WI38 (cell line): ENCODE results near the gene LRIT2.

ENCODE experiments used
- H3K4me3 ChIP-seq: 2 replicates; pipeline ENCODE4 v1.5.1; 2011; ENCODE audit warnings: low read depth, mild to moderate bottlenecking, control low read depth, low read length
- TF ChIP-seq, protein P1 (sequence below): IDR thresholded peaks from 2 replicates; pipeline ENCODE4 v1.5.1; 2012; ENCODE audit warnings: low read depth, mild to moderate bottlenecking, control low read depth, low read length

The LRIT2 gene

DNA sequence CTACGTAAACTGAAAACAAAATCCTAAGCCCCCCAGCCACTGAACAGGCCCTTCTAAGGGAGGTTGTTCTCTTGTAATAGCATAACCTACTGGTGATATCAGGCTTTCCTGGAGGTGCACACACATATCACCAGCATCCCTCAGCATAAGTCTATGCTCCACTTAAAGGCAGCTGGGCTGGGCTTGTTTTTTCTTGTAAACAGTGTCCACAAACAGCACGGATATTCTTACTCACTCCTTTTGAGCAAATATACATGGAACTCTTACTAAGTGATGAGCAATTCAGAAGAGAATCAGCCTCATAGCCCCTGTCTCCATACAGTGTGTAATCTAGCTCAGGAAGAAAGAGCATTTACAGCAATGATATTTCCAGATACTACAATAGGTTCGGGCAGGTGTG, 13.6 kb upstream of the LRIT2 start:
- TF ChIP-seq, protein P1, sequence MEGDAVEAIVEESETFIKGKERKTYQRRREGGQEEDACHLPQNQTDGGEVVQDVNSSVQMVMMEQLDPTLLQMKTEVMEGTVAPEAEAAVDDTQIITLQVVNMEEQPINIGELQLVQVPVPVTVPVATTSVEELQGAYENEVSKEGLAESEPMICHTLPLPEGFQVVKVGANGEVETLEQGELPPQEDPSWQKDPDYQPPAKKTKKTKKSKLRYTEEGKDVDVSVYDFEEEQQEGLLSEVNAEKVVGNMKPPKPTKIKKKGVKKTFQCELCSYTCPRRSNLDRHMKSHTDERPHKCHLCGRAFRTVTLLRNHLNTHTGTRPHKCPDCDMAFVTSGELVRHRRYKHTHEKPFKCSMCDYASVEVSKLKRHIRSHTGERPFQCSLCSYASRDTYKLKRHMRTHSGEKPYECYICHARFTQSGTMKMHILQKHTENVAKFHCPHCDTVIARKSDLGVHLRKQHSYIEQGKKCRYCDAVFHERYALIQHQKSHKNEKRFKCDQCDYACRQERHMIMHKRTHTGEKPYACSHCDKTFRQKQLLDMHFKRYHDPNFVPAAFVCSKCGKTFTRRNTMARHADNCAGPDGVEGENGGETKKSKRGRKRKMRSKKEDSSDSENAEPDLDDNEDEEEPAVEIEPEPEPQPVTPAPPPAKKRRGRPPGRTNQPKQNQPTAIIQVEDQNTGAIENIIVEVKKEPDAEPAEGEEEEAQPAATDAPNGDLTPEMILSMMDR, result no peak
- no peak overlapping the region for H3K4me3 ChIP-seq

DNA sequence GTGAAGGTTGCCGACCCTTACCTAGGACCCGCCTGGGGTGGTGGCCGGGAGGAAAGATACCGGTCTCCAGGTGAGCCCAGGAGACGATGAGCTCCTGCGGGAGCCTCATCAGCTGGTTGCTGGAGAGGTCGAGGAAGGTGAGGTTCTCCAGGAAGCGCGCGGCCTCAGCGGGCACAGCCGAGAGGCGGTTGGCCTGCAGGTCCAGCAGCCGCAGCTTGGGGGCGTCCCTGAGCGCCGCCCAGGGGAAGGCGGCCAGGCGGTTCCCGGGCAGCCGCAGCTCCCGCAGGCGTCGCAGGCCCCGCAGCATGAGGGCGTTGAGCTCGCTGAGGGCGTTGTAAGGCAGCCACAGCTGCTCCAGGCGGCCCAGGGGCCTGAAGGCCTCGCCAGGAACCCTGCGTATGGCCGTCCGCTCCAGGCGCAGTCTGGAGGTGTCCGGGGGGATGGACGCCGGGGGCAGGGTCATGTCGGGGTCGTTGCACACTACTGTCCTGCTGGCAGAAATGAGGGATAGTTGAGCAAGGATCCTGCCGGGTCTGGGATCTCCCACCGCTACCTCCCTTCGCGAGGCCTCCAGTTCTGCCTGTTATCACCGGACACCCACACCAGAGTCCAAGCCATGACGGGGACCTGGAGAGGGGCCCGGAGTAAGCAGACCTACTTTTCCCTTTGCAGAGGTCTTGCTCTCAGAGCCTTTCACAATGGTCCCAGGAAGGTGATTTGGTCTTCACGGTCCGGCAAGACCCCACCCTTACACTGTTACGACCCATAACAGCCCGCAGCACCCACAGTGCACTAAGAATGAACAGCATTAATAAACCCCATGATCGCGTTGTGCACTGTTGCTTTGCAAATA, 12.1 kb upstream of the LRIT2 start:
- TF ChIP-seq, protein P1, result no peak
- no peak overlapping the region for H3K4me3 ChIP-seq

DNA sequence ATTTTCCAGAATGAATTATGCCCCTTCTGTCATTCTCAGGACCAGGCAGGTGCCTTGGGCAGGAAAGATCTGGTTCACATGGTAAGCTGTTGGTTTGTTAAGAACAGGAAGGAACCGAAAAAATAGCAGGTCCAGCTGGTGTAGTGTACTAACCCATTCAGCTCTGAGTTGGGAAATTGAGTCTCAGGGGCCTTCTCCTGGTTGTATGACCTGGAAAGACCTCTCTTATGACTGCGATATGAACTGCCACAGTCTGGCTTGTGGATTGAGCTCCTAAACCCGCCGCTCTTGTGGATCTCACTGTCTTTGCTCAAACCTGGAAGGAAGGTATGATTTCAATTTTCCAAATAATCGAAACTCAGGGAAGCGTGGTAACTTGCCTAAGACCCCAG, 11.5 kb upstream of the LRIT2 start:
- no peak overlapping the region for H3K4me3 ChIP-seq
- TF ChIP-seq, protein P1, result no peak

DNA sequence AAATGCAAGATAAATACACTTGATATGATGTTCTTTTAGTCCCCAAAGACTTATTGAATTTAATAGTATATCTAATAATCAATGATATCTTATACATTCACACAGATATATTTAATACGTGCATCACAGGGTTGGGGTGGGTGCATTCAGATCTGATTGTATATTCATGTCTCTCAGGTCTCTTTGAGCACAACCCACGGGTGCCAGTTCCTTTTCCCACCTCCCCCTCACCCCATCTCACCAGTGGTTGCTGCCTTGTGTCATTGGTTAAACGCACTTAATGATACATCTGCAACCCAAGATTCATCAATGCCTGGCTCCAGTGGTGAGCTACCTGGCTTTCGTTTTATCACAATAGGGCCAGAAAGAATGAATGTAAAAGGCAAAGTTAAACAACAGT, 9.8 kb upstream of the LRIT2 start:
- H3K4me3 ChIP-seq, result no peak overlapping the region
- TF ChIP-seq, protein P1, result no peak

DNA sequence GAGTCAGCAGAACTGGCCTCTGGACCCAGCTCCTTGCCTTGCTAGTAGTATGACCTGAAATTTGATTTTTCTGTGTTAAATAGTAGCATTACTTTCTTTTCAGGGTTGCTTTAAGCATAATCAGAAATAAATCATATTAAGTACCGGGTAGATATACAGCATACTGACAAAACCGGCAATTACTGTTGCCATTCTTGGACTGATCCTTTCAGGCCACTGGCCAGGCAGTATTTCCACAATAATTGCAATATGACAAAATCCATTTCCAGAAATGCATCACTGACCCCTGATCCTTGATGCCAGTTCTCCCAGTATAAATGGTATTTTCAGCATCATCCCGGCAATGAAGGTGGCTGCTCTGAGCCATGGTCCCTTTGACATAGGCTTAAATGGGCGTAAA, 9.1 kb upstream of the LRIT2 start:
- TF ChIP-seq, protein P1, result no peak
- no peak overlapping the region for H3K4me3 ChIP-seq

DNA sequence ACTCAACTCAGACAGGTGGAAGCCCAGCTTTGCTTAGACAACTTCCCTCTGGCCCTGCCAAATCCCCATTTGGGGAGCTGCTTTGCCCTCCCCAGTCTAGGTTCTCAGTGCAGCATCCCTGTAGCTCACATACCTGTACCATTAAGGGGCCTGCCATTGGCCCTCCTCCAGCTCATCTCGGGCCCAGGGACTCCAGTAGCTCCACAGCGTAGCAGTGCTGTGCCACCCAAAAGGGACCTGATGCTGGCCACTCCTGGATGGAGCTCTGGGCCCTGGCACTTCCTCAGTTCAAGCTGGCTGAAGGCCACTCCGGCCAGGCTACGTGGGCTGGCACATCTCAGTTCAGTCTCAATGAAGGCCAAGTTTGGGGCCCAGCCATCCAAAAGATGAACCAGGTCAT, 8.6 kb upstream of the LRIT2 start:
- TF ChIP-seq, protein P1, result no peak
- no peak overlapping the region for H3K4me3 ChIP-seq

DNA sequence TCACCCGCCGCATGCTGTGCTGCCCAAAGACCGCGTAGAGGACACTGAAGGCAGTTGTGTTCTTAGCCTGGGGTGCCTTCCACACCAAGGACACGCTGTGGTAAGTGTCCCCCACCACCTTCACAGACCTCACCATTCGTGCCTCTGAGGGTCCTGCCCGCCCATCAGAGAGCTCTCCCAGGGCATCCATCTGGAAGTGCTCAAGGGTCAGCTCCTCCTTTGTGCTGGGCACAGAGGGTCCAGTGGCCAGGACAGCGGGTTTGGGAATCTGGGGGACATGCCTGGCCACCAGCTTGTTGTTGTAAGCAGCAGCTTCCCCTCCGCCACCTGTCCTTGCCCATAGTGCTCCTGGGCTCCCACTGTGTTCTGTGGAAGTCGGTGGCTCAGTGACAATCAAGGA, 7.0 kb upstream of the LRIT2 start:
- H3K4me3 ChIP-seq, result no peak overlapping the region
- TF ChIP-seq, protein P1, result no peak
